ENCODE results near the gene SYN1.

Gene SYN1

DNA sequence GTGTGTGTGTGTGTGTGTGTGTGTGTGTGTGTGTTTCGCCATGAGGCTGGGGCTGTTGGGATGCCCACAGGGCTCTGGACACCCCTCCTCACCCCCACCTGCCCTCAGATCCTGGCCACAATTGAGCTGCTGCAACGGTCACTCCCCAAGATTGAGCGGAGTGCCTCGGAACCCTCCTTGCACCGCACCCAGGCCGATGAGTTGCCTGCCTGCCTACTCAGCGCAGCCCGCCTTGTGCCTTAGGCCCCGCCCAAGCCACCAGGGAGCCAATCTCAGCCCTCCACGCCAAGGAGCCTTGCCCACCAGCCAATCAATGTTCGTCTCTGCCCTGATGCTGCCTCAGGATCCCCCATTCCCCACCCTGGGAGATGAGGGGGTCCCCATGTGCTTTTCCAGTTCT lies 48.4 kb downstream of the SYN1 start:
- Histone ChIP-seq H3K27ac (ENCODE audit: low read depth, low read length) (no peak overlapping the region), H3K9me3 (ENCODE audit: insufficient read depth, low read length) (no peaks in the 10 kb centered on the region), H4K20me1 (ENCODE audit: low read depth, low read length) (no peaks in the 10 kb centered on the region), H3K4me2 (ENCODE audit: low read depth, low read length, poor library complexity, severe bottlenecking) (no peak overlapping the region), H3K36me3 (ENCODE audit: low read length) (no peaks in the 10 kb centered on the region), H3K27me3 (ENCODE audit: low read length) (no peaks in the 10 kb centered on the region), H3K4me3 (ENCODE audit: insufficient read depth, low read length, poor library complexity, severe bottlenecking) (no peak overlapping the region), H2AFZ (ENCODE audit: low read depth, low read length, severe bottlenecking) (no peak overlapping the region), H3K9ac (ENCODE audit: low read length) (no peak overlapping the region), H3K9me2 (replicated peaks; ENCODE audit: insufficient read depth, low read length) (no peaks in the 10 kb centered on the region), H3F3A (ENCODE audit: insufficient read depth) (no peaks in the 10 kb centered on the region), H3K79me2 (ENCODE audit: insufficient read depth, low read length) (no peaks in the 10 kb centered on the region)
- TF ChIP-seq EZH2phosphoT487 (conservative IDR thresholded peaks at IDR 0.05; ENCODE audit: low read length) (no peak), CTCF (IDR thresholded peaks at IDR 0.05; ENCODE audit: insufficient read depth, low read length, poor library complexity, severe bottlenecking) (no peak)

DNA sequence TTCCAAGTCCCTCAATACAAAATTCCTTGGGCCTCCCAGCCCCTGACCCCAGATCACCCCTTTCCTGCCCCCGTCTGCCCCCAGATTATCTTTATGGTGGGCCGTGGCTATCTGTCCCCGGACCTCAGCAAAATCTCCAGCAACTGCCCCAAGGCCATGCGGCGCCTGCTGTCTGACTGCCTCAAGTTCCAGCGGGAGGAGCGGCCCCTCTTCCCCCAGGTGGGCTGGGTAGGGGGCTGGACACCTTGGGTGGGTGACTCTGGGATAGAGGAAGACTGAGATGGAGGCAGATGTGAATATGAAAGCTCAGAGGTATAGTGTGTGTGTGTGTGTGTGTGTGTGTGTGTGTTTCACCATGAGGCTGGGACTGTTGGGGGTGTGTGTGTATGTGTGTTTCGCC lies 48.9 kb downstream of the SYN1 start:
- Histone ChIP-seq H3K4me3 (ENCODE audit: insufficient read depth, low read length, poor library complexity, severe bottlenecking) (no peak overlapping the region), H3K27ac (ENCODE audit: low read depth, low read length) (no peak overlapping the region), H2AFZ (ENCODE audit: low read depth, low read length, severe bottlenecking) (no peak overlapping the region), H3K79me2 (ENCODE audit: insufficient read depth, low read length) (no peaks in the 10 kb centered on the region), H3K27me3 (ENCODE audit: low read length) (no peaks in the 10 kb centered on the region), H3K36me3 (ENCODE audit: low read length) (no peaks in the 10 kb centered on the region), H3K9me2 (replicated peaks; ENCODE audit: insufficient read depth, low read length) (no peaks in the 10 kb centered on the region), H3K9me3 (ENCODE audit: insufficient read depth, low read length) (no peaks in the 10 kb centered on the region), H3F3A (ENCODE audit: insufficient read depth) (no peaks in the 10 kb centered on the region), H3K9ac (ENCODE audit: low read length) (no peak overlapping the region), H4K20me1 (ENCODE audit: low read depth, low read length) (no peaks in the 10 kb centered on the region), H3K4me2 (ENCODE audit: low read depth, low read length, poor library complexity, severe bottlenecking) (no peak overlapping the region)
- TF ChIP-seq CTCF (IDR thresholded peaks at IDR 0.05; ENCODE audit: insufficient read depth, low read length, poor library complexity, severe bottlenecking) (no peak), EZH2phosphoT487 (conservative IDR thresholded peaks at IDR 0.05; ENCODE audit: low read length) (no peak)

DNA sequence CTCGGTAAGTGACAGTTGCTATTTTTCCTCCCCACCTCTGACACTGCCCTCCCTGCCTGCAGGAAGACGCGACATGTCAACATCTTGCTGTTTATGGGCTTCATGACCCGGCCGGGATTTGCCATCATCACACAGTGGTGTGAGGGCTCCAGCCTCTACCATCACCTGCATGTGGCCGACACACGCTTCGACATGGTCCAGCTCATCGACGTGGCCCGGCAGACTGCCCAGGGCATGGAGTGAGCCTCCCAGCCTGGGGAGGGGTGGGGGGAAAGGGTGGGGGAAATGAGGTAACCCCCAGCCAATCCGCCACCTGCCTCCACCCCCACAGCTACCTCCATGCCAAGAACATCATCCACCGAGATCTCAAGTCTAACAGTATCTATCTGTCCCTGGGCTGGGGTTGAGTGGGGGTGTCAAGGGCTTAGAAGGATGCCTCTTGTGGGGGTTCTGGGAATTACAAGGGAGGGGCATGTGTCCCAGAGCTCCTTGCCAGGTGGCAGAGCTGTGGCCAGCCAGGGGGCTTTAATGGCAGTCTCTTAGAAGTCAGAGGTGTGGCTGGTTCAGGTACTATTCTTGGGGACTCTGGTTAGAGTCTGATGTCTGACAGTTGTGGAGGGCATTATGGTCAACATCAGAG lies 50.9 kb downstream of the SYN1 start:
- H3K27me3 ChIP-seq (ENCODE audit: low read length) = no peaks in the 10 kb centered on the region
- no peak overlapping the region for H3K4me3 ChIP-seq (ENCODE audit: insufficient read depth, low read length, poor library complexity, severe bottlenecking)
- no peak overlapping the region for H2AFZ ChIP-seq (ENCODE audit: low read depth, low read length, severe bottlenecking)
- no peaks in the 10 kb centered on the region for H4K20me1 ChIP-seq (ENCODE audit: low read depth, low read length)
- no peaks in the 10 kb centered on the region for H3K9me2 ChIP-seq (replicated peaks; ENCODE audit: insufficient read depth, low read length)
- no peaks in the 10 kb centered on the region for H3F3A ChIP-seq (ENCODE audit: insufficient read depth)
- no peaks in the 10 kb centered on the region for H3K9me3 ChIP-seq (ENCODE audit: insufficient read depth, low read length)
- no peaks in the 10 kb centered on the region for H3K79me2 ChIP-seq (ENCODE audit: insufficient read depth, low read length)
- no peaks in the 10 kb centered on the region for H3K36me3 ChIP-seq (ENCODE audit: low read length)
- H3K27ac ChIP-seq (ENCODE audit: low read depth, low read length) = no peak overlapping the region
- TF ChIP-seq CTCF (IDR thresholded peaks at IDR 0.05; ENCODE audit: insufficient read depth, low read length, poor library complexity, severe bottlenecking) (no peak), EZH2phosphoT487 (conservative IDR thresholded peaks at IDR 0.05; ENCODE audit: low read length) (no peak)
- no peak overlapping the region for H3K9ac ChIP-seq (ENCODE audit: low read length)
- no peak overlapping the region for H3K4me2 ChIP-seq (ENCODE audit: low read depth, low read length, poor library complexity, severe bottlenecking)

All from SU-DHL-6 (cell line).